ENCODE results near the gene MAGI1. TPM values are rescaled to one million over a fixed set of nuclear protein-coding genes. Genes with fewer than 3 reads are reported as not detected.

Gene MAGI1
- total RNA-seq, 4 donors from 2014 or later: 7.6 to 42.9 (median 37.0) TPM

- Histone ChIP-seq H3K36me3 (no peaks in the 10 kb centered on the region), H3K4me3 (no peak overlapping the region), H3K27ac (no peak overlapping the region), H3K9me3 (no peaks in the 10 kb centered on the region), H3K4me1 (no peaks in the 10 kb centered on the region), H3K27me3 (no peaks in the 10 kb centered on the region)
- TF ChIP-seq POLR2A (IDR thresholded peaks at IDR 0.05) (no peak), CTCF (IDR thresholded peaks at IDR 0.05) (no peak)
- no peak for DNase-seq
- intact Hi-C loops (cut with DNase I; ENCODE audit: low total_unique reads): no loop called here
Observed at GRCh38 chr3:65758876-65759598, 279.7 kb downstream of the MAGI1 start.

GRCh38 chr3:65758438-65758837 is 280.3 kb downstream of the MAGI1 start:
- intact Hi-C loops (cut with DNase I; ENCODE audit: low total_unique reads): no loop called here
- DNase-seq: no peak
- no peak overlapping the region for H3K27ac ChIP-seq
- H3K4me1 ChIP-seq: no peaks in the 10 kb centered on the region
- H3K4me3 ChIP-seq: no peak overlapping the region
- H3K27me3 ChIP-seq: no peaks in the 10 kb centered on the region
- H3K36me3 ChIP-seq: no peaks in the 10 kb centered on the region
- TF ChIP-seq POLR2A (IDR thresholded peaks at IDR 0.05) (no peak), CTCF (IDR thresholded peaks at IDR 0.05) (no peak)
- no peaks in the 10 kb centered on the region for H3K9me3 ChIP-seq

- Histone ChIP-seq H3K27ac (no peak overlapping the region), H3K4me1 (no peaks in the 10 kb centered on the region), H3K27me3 (no peaks in the 10 kb centered on the region), H3K9me3 (no peaks in the 10 kb centered on the region), H3K4me3 (no peak overlapping the region), H3K36me3 (no peaks in the 10 kb centered on the region)
- TF ChIP-seq CTCF (IDR thresholded peaks at IDR 0.05): no peak
- no peak for TF ChIP-seq POLR2A (IDR thresholded peaks at IDR 0.05)
- intact Hi-C loops (cut with DNase I; ENCODE audit: low total_unique reads): no loop called here
- no peak for DNase-seq
Observed at GRCh38 chr3:65752636-65753035, 286.1 kb downstream of the MAGI1 start.

- H3K4me1 ChIP-seq: no peaks in the 10 kb centered on the region
- H3K27ac ChIP-seq: no peak overlapping the region
- no peak overlapping the region for H3K4me3 ChIP-seq
- DNase-seq: peak in 1 of 2 donors; percentile 16
- H3K9me3 ChIP-seq: no peaks in the 10 kb centered on the region
- intact Hi-C loops (cut with DNase I; ENCODE audit: low total_unique reads): no loop called here
- TF ChIP-seq POLR2A (IDR thresholded peaks at IDR 0.05) (no peak), CTCF (IDR thresholded peaks at IDR 0.05) (peak; percentile 21 to 39 (median 38))
- no peaks in the 10 kb centered on the region for H3K36me3 ChIP-seq
- no peaks in the 10 kb centered on the region for H3K27me3 ChIP-seq
Observed at GRCh38 chr3:65751123-65751700, 287.5 kb downstream of the MAGI1 start.

GRCh38 chr3:65749066-65749465 is 289.7 kb downstream of the MAGI1 start:
- no peak overlapping the region for H3K27ac ChIP-seq
- H3K4me3 ChIP-seq: no peak overlapping the region
- no peak for DNase-seq
- no peaks in the 10 kb centered on the region for H3K9me3 ChIP-seq
- TF ChIP-seq CTCF (IDR thresholded peaks at IDR 0.05) (no peak), POLR2A (IDR thresholded peaks at IDR 0.05) (no peak)
- H3K27me3 ChIP-seq: no peaks in the 10 kb centered on the region
- intact Hi-C loops (cut with DNase I; ENCODE audit: low total_unique reads): no loop called here
- H3K36me3 ChIP-seq: no peaks in the 10 kb centered on the region
- no peaks in the 10 kb centered on the region for H3K4me1 ChIP-seq

Data from uterus (tissue), 4 donors.